ENCODE measurements around the gene SCG5.

The SCG5 gene

GRCh38 chr15:32657941-32658340 is 16.4 kb downstream of the SCG5 start:
- DNase-seq (ENCODE audit: low read depth in 2 of 2, low spot score in 1 of 2), result no peak

GRCh38 chr15:32659340-32660155 is 18.0 kb downstream of the SCG5 start:
- no peak for DNase-seq (ENCODE audit: low read depth in 2 of 2, low spot score in 1 of 2)

GRCh38 chr15:32663671-32664070 is 22.2 kb downstream of the SCG5 start:
- no peak for DNase-seq (ENCODE audit: low read depth in 2 of 2, low spot score in 1 of 2)

GRCh38 chr15:32664796-32665195 is 23.3 kb downstream of the SCG5 start:
- DNase-seq (ENCODE audit: low read depth in 2 of 2, low spot score in 1 of 2), result no peak

GRCh38 chr15:32667321-32667720 is 25.8 kb downstream of the SCG5 start:
- no peak for DNase-seq (ENCODE audit: low read depth in 2 of 2, low spot score in 1 of 2)

GRCh38 chr15:32668942-32669341 is 27.4 kb downstream of the SCG5 start:
- DNase-seq (ENCODE audit: low read depth in 2 of 2, low spot score in 1 of 2), result no peak

GRCh38 chr15:32669896-32670611 is 28.5 kb downstream of the SCG5 start:
- DNase-seq (ENCODE audit: low read depth in 2 of 2, low spot score in 1 of 2), result no peak

GRCh38 chr15:32670623-32671022 is 29.1 kb downstream of the SCG5 start:
- DNase-seq (ENCODE audit: low read depth in 2 of 2, low spot score in 1 of 2), result no peak

GRCh38 chr15:32671339-32672325 is 30.1 kb downstream of the SCG5 start:
- no peak for DNase-seq (ENCODE audit: low read depth in 2 of 2, low spot score in 1 of 2)

GRCh38 chr15:32674681-32675080 is 33.2 kb downstream of the SCG5 start:
- no peak for DNase-seq (ENCODE audit: low read depth in 2 of 2, low spot score in 1 of 2)

- no peak for DNase-seq (ENCODE audit: low read depth in 2 of 2, low spot score in 1 of 2)
These were observed 34.0 kb downstream of the SCG5 start for GRCh38 chr15:32675466-32675865.

GRCh38 chr15:32676169-32676568 is 34.7 kb downstream of the SCG5 start:
- DNase-seq (ENCODE audit: low read depth in 2 of 2, low spot score in 1 of 2), result no peak

- DNase-seq (ENCODE audit: low read depth in 2 of 2, low spot score in 1 of 2), result no peak
These were observed 35.8 kb downstream of the SCG5 start for GRCh38 chr15:32677238-32677750.

- DNase-seq (ENCODE audit: low read depth in 2 of 2, low spot score in 1 of 2), result no peak
These were observed 37.8 kb downstream of the SCG5 start for GRCh38 chr15:32679298-32679690.

- DNase-seq (ENCODE audit: low read depth in 2 of 2, low spot score in 1 of 2), result no peak
These were observed 41.1 kb downstream of the SCG5 start for GRCh38 chr15:32682569-32682968.

GRCh38 chr15:32682977-32683630 is 41.6 kb downstream of the SCG5 start:
- DNase-seq (ENCODE audit: low read depth in 2 of 2, low spot score in 1 of 2), result no peak

GRCh38 chr15:32683906-32684584 is 42.5 kb downstream of the SCG5 start:
- no peak for DNase-seq (ENCODE audit: low read depth in 2 of 2, low spot score in 1 of 2)

- DNase-seq (ENCODE audit: low read depth in 2 of 2, low spot score in 1 of 2), result no peak
These were observed 44.1 kb downstream of the SCG5 start for GRCh38 chr15:32685576-32685975.

- no peak for DNase-seq (ENCODE audit: low read depth in 2 of 2, low spot score in 1 of 2)
These were observed 46.0 kb downstream of the SCG5 start for GRCh38 chr15:32687556-32687955.

GRCh38 chr15:32688151-32688639 is 46.7 kb downstream of the SCG5 start:
- DNase-seq (ENCODE audit: low read depth in 2 of 2, low spot score in 1 of 2), result no peak
